ENCODE measurements around the gene MRPL23. TPM values are rescaled to one million over a fixed set of nuclear protein-coding genes. Genes with fewer than 3 reads are reported as not detected.

MRPL23 gene
- polyA plus RNA-seq, 1 donor (not counting 4 experiments of a cell fraction or from before 2014, with no cell fraction given), result 68.2 TPM

DNA sequence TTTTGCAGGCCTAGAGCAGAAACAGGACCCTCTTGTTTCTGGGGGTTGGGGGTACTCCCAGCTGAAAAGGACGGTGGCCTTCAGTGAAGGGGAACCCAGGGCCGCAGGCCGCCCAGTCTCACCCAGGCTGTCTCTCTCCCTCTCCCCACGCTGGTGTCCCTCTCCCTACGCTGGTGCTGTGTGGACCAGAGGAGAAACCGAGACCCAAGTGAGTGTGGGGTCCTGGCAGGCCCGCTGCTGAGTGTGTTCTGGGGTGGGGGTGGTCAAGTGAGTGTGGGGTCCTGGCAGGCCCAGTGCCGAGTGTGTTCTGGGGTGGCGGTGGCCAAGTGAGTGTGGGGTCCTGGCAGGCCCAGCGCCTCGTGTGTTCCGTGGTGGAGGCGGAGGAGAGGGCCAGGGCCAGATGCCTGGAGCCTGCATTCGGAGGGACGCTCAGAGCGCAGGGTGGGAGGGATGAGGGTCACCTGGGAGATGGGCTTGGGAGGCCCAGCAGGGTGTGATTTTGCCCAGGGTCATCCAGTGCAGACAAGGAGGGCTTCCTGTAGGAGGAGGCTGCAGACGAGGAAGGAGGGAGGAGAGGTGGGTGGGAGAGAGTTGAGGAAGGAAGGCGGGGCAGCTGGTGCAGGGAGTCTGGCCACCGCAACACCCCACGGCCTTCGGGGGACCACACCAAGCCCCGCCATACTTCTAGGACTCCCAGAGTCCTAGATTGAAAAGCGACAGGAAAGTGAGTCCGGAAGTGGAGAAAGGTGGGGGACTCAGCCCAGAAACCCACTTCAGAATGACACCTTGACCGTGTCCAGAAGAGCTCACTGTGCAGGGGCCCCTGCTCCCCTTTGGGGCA lies 17.3 kb upstream of the MRPL23 start:
- no peaks in the 10 kb centered on the region for H3K36me3 ChIP-seq (ENCODE audit: control insufficient read depth in 2 of 2, extremely low read depth in 1 of 2, insufficient read depth in 2 of 2, low read length in 2 of 2)
- H3K9me3 ChIP-seq (ENCODE audit: control insufficient read depth, low read depth, low read length), result no peaks in the 10 kb centered on the region
- no peak overlapping the region for H2AFZ ChIP-seq (ENCODE audit: control insufficient read depth, low read length)
- peaks cover 4% of the 10 kb centered on the region for H3K27me3 ChIP-seq (ENCODE audit: control insufficient read depth, extremely low read depth, insufficient read depth, low read length)
- no peaks in the 10 kb centered on the region for H3K9me1 ChIP-seq (ENCODE audit: control insufficient read depth, extremely low read depth, insufficient read depth, low read length)
- no peak for FAIRE-seq
- H3K4me2 ChIP-seq (ENCODE audit: control insufficient read depth, extremely low read depth, insufficient read depth, low read depth, low read length), result no peak overlapping the region
- no peaks in the 10 kb centered on the region for H4K20me1 ChIP-seq (ENCODE audit: control insufficient read depth, extremely low read depth, insufficient read depth, low read length)
- DNase-seq (ENCODE audit: low read depth, low spot score), result no peak
- dilution Hi-C loops (cut with MboI; ENCODE audit: extremely low pct_ligation_motif_present, low sequenced_read_pairs), result no loop called here
- H3K4me3 ChIP-seq (ENCODE audit: control insufficient read depth in 2 of 3, extremely low read depth in 1 of 3, insufficient read depth in 2 of 3, low read depth in 1 of 3, low read length in 3 of 3), result no peak overlapping the region
- no peaks in the 10 kb centered on the region for H3K79me2 ChIP-seq (ENCODE audit: control insufficient read depth, insufficient read depth, low read length)
- no peak overlapping the region for H3K27ac ChIP-seq (ENCODE audit: control insufficient read depth, insufficient read depth, low read length)
- no peak overlapping the region for H3K9ac ChIP-seq (ENCODE audit: control insufficient read depth, extremely low read depth, insufficient read depth, low read length)
- H3K4me1 ChIP-seq (ENCODE audit: control insufficient read depth, extremely low read depth, insufficient read depth, low read length), result no peaks in the 10 kb centered on the region
- TF ChIP-seq EZH2 (IDR thresholded peaks at IDR 0.05; ENCODE audit: low read length), result no peak
- TF ChIP-seq, protein P1, sequence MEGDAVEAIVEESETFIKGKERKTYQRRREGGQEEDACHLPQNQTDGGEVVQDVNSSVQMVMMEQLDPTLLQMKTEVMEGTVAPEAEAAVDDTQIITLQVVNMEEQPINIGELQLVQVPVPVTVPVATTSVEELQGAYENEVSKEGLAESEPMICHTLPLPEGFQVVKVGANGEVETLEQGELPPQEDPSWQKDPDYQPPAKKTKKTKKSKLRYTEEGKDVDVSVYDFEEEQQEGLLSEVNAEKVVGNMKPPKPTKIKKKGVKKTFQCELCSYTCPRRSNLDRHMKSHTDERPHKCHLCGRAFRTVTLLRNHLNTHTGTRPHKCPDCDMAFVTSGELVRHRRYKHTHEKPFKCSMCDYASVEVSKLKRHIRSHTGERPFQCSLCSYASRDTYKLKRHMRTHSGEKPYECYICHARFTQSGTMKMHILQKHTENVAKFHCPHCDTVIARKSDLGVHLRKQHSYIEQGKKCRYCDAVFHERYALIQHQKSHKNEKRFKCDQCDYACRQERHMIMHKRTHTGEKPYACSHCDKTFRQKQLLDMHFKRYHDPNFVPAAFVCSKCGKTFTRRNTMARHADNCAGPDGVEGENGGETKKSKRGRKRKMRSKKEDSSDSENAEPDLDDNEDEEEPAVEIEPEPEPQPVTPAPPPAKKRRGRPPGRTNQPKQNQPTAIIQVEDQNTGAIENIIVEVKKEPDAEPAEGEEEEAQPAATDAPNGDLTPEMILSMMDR (optimal IDR thresholded peaks at IDR 0.05 in 1 of 3, IDR thresholded peaks at IDR 0.05 in 1 of 3, conservative IDR thresholded peaks at IDR 0.05 in 1 of 3; ENCODE audit: extremely low read depth in 1 of 3, insufficient read depth in 2 of 3, low read length in 3 of 3), result no peak

DNA sequence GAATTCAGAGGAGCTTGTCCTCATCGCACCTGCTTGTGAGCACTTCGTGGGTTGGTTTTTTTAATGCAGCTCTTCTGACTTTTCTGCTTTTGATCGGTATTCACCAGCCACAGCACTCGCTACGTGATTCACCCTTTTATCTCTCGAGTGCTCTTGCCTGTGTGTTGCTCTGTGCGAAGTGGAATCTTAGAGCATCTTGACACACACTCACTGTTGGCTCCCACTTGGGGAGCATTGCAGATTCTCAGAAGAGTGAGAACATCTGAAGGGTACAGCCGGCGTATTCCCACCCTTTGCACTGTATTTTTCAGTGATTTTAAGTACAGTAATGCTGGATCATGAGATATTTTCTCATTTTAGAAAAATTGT lies 16.7 kb upstream of the MRPL23 start:
- no peak overlapping the region for H3K9ac ChIP-seq (ENCODE audit: control insufficient read depth, extremely low read depth, insufficient read depth, low read length)
- DNase-seq (ENCODE audit: low read depth, low spot score) (no peak), FAIRE-seq (no peak)
- dilution Hi-C loops (cut with MboI; ENCODE audit: extremely low pct_ligation_motif_present, low sequenced_read_pairs), result no loop called here
- H3K4me1 ChIP-seq (ENCODE audit: control insufficient read depth, extremely low read depth, insufficient read depth, low read length), result no peaks in the 10 kb centered on the region
- H3K27ac ChIP-seq (ENCODE audit: control insufficient read depth, insufficient read depth, low read length), result no peak overlapping the region
- H3K9me3 ChIP-seq (ENCODE audit: control insufficient read depth, low read depth, low read length), result no peaks in the 10 kb centered on the region
- no peaks in the 10 kb centered on the region for H3K9me1 ChIP-seq (ENCODE audit: control insufficient read depth, extremely low read depth, insufficient read depth, low read length)
- H2AFZ ChIP-seq (ENCODE audit: control insufficient read depth, low read length), result no peak overlapping the region
- TF ChIP-seq, protein P1 (optimal IDR thresholded peaks at IDR 0.05 in 1 of 3, IDR thresholded peaks at IDR 0.05 in 1 of 3, conservative IDR thresholded peaks at IDR 0.05 in 1 of 3; ENCODE audit: extremely low read depth in 1 of 3, insufficient read depth in 2 of 3, low read length in 3 of 3), result no peak
- TF ChIP-seq EZH2 (IDR thresholded peaks at IDR 0.05; ENCODE audit: low read length), result no peak
- no peaks in the 10 kb centered on the region for H4K20me1 ChIP-seq (ENCODE audit: control insufficient read depth, extremely low read depth, insufficient read depth, low read length)
- H3K36me3 ChIP-seq (ENCODE audit: control insufficient read depth in 2 of 2, extremely low read depth in 1 of 2, insufficient read depth in 2 of 2, low read length in 2 of 2), result no peaks in the 10 kb centered on the region
- no peak overlapping the region for H3K4me3 ChIP-seq (ENCODE audit: control insufficient read depth in 2 of 3, extremely low read depth in 1 of 3, insufficient read depth in 2 of 3, low read depth in 1 of 3, low read length in 3 of 3)
- H3K27me3 ChIP-seq (ENCODE audit: control insufficient read depth, extremely low read depth, insufficient read depth, low read length), result peaks cover 4% of the 10 kb centered on the region
- no peaks in the 10 kb centered on the region for H3K79me2 ChIP-seq (ENCODE audit: control insufficient read depth, insufficient read depth, low read length)
- H3K4me2 ChIP-seq (ENCODE audit: control insufficient read depth, extremely low read depth, insufficient read depth, low read depth, low read length), result no peak overlapping the region

Data from keratinocyte (primary cell).